Neural cell (in vitro differentiated cells): Measurements from ENCODE around the gene MYOF. TPM values are rescaled to one million over a fixed set of nuclear protein-coding genes. Genes with fewer than 3 reads are reported as not detected.

Source experiments
- H2AFZ ChIP-seq: fragments of 200-600, 300-800 bp; sonication (generic), shearing (Covaris generic); 2 replicates; pipeline ENCODE4 v1.6.0; 2014; ENCODE audit warnings: low read depth, mild to moderate bottlenecking, antibody characterized with exemption, low read length, moderate library complexity
- H3F3A ChIP-seq: fragments of 200-600 bp; shearing (Covaris generic); 2 replicates; pipeline ENCODE4 v1.6.1; 2016; ENCODE audit warnings: mild to moderate bottlenecking, moderate library complexity, mixed read lengths, antibody characterized with exemption, low read length; ENCODE audit not compliant: insufficient read depth, poor library complexity, severe bottlenecking
- H3K27ac ChIP-seq: fragments of 200-600, 300-800 bp; sonication (generic), shearing (Covaris generic); 2 replicates; pipeline ENCODE4 v1.5.1; 2014; ENCODE audit warnings: mild to moderate bottlenecking, low read length, moderate library complexity
- H3K27me3 ChIP-seq: fragments of 300-800, 200-600 bp; sonication (generic), shearing (Covaris generic); 2 replicates; pipeline ENCODE4 v1.6.0; 2014; ENCODE audit warnings: mild to moderate bottlenecking, low read depth, low read length, moderate library complexity; ENCODE audit not compliant: insufficient read depth
- H3K36me3 ChIP-seq: fragments of 300-800, 200-600 bp; sonication (generic), shearing (Covaris generic); 2 replicates; pipeline ENCODE4 v1.5.1; 2014; ENCODE audit warnings: mild to moderate bottlenecking, antibody characterized with exemption, low read length, moderate library complexity; ENCODE audit not compliant: insufficient read depth
- H3K4me2 ChIP-seq: fragments of 300-800, 200-600 bp; sonication (generic), shearing (Covaris generic); 2 replicates; pipeline ENCODE4 v1.6.0; 2014; ENCODE audit warnings: mild to moderate bottlenecking, low read length
- H3K4me3 ChIP-seq: fragments of 300-800, 200-600 bp; sonication (generic), shearing (Covaris generic); 2 replicates; pipeline ENCODE4 v1.5.1; 2014; ENCODE audit warnings: mild to moderate bottlenecking, low read length, moderate library complexity
- H3K79me2 ChIP-seq: fragments of 200-600 bp; shearing (Covaris generic); replicated peaks from 2 replicates; pipeline ENCODE4 v1.6.0; 2014; ENCODE audit warnings: mild to moderate bottlenecking, low read length, moderate library complexity; ENCODE audit not compliant: insufficient read depth
- H3K9ac ChIP-seq: fragments of 300-800, 200-600 bp; sonication (generic), shearing (Covaris generic); 2 replicates; pipeline ENCODE4 v1.6.1; 2016; ENCODE audit warnings: mild to moderate bottlenecking, low read length, mixed read lengths
- H3K9me2 ChIP-seq: fragments of 200-600 bp; shearing (Covaris generic); 2 replicates; pipeline ENCODE4 v1.6.1; 2016; ENCODE audit warnings: mild to moderate bottlenecking, low read length, mixed read lengths; ENCODE audit not compliant: insufficient read depth
- H3K9me3 ChIP-seq: fragments of 200-600, 300-800 bp; sonication (generic), shearing (Covaris generic); 2 replicates; pipeline ENCODE4 v1.6.1; 2016; ENCODE audit warnings: mild to moderate bottlenecking, mixed run types, low read length, moderate library complexity, mixed read lengths
- H4K20me1 ChIP-seq: fragments of 200-600 bp; shearing (Covaris generic); 2 replicates; pipeline ENCODE4 v1.6.1; 2016; ENCODE audit warnings: mild to moderate bottlenecking, mixed run types; ENCODE audit not compliant: insufficient read depth
- EP300 ChIP-seq: fragments of 450-650 bp; conservative IDR thresholded peaks from 2 replicates; pipeline ENCODE4 v1.6.1; 2014; ENCODE audit warnings: antibody characterized with exemption, mild to moderate bottlenecking, moderate library complexity; ENCODE audit not compliant: poor library complexity, severe bottlenecking
- EZH2 ChIP-seq: fragments of 200-600, 300-800 bp; shearing (Covaris generic), sonication (generic); IDR thresholded peaks from 2 replicates; pipeline ENCODE4 v1.6.1; 2014; ENCODE audit warnings: antibody characterized with exemption, low read length, borderline replicate concordance, mild to moderate bottlenecking; ENCODE audit not compliant: insufficient read depth, poor library complexity, severe bottlenecking
- MXI1 ChIP-seq: fragments of 450-650 bp; conservative IDR thresholded peaks from 2 replicates; pipeline ENCODE4 v1.6.1; 2014; ENCODE audit warnings: antibody characterized with exemption, mild to moderate bottlenecking; ENCODE audit not compliant: poor library complexity, severe bottlenecking
- POLR2AphosphoS5 ChIP-seq: IDR thresholded peaks from 2 replicates; pipeline ENCODE4 v1.6.1; 2012
- RAD21 ChIP-seq: fragments of 450-650 bp; conservative IDR thresholded peaks from 2 replicates; pipeline ENCODE4 v1.6.1; 2014; ENCODE audit warnings: antibody characterized with exemption, mild to moderate bottlenecking, moderate library complexity
- SMC3 ChIP-seq: fragments of 450-650 bp; conservative IDR thresholded peaks from 2 replicates; pipeline ENCODE4 v1.6.1; 2014; ENCODE audit warnings: antibody characterized with exemption, mild to moderate bottlenecking, moderate library complexity; ENCODE audit not compliant: poor library complexity
- TAF1 ChIP-seq: IDR thresholded peaks from 2 replicates; pipeline ENCODE4 v1.6.1; 2012; ENCODE audit warnings: low read depth
- polyA plus RNA-seq: library from polyadenylated mRNA; depleted of rRNA; stranded (reverse); fragments of >200 nt; gene quantifications from 2 replicates; pipeline ENCODE4 v1.2.3, GENCODE V29; 2014
- TF ChIP-seq, protein P1 (sequence below): IDR thresholded peaks from 2 replicates; pipeline ENCODE4 v1.6.1; 2012; ENCODE audit warnings: borderline replicate concordance
- TF ChIP-seq, protein P2 (sequence below): fragments of 450-650 bp; IDR thresholded peaks from 2 replicates; pipeline ENCODE4 v1.5.1; 2014; ENCODE audit warnings: antibody characterized with exemption, mild to moderate bottlenecking, moderate library complexity; ENCODE audit not compliant: poor library complexity, severe bottlenecking

Gene MYOF
- polyA plus RNA-seq, 1 donor from 2014 or later, result 0.47 TPM

DNA sequence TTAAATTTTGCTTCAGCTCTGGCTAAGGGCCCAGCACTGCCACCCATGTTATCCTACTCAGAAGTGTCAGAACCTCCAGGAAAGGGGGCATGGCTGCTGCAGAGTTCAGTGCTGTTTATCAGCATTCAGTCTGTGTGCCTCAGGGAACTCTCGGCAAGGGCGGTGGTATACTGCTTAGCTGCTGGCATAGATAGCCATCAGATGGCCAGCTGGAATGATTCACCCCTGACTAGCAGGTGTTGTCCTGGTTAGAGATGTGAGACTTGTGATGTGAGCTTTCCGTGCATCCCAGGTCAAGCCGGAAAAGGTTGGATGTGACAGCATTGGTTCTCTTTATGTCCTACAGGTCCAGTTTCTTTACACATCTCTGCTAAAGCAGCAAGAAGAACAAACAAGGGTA is 36.4 kb upstream of the MYOF start:
- Histone ChIP-seq H3K27ac (no peak overlapping the region), H3K36me3 (no peaks in the 10 kb centered on the region)
- TF ChIP-seq POLR2AphosphoS5 (no peak), MXI1 (no peak), TAF1 (no peak), EZH2 (no peak), EP300 (no peak), RAD21 (no peak), SMC3 (no peak)

DNA sequence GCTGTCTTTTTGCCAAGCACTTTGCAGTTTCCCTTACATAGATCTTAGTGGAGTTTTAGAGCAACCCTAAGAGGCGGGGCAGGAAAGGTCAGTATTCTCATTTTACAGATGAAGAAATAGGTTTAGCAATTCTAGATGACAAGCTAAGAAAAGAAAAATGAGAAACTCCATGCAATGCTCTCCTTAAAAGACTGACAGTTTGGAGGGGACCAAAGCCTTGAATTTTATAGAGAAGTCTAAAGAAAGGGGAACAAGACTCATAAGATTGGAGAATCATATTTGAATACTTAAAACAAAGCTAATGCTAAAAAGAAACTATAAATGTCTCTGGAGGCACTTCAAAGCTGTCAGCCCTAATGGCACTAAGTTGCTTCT is 33.9 kb upstream of the MYOF start:
- H3K27me3 ChIP-seq, result no peaks in the 10 kb centered on the region
- TF ChIP-seq EP300, result no peak
- TF ChIP-seq EZH2, result no peak
- TF ChIP-seq RAD21, result no peak
- TF ChIP-seq TAF1, result no peak
- no peak for TF ChIP-seq MXI1
- TF ChIP-seq, protein P1, sequence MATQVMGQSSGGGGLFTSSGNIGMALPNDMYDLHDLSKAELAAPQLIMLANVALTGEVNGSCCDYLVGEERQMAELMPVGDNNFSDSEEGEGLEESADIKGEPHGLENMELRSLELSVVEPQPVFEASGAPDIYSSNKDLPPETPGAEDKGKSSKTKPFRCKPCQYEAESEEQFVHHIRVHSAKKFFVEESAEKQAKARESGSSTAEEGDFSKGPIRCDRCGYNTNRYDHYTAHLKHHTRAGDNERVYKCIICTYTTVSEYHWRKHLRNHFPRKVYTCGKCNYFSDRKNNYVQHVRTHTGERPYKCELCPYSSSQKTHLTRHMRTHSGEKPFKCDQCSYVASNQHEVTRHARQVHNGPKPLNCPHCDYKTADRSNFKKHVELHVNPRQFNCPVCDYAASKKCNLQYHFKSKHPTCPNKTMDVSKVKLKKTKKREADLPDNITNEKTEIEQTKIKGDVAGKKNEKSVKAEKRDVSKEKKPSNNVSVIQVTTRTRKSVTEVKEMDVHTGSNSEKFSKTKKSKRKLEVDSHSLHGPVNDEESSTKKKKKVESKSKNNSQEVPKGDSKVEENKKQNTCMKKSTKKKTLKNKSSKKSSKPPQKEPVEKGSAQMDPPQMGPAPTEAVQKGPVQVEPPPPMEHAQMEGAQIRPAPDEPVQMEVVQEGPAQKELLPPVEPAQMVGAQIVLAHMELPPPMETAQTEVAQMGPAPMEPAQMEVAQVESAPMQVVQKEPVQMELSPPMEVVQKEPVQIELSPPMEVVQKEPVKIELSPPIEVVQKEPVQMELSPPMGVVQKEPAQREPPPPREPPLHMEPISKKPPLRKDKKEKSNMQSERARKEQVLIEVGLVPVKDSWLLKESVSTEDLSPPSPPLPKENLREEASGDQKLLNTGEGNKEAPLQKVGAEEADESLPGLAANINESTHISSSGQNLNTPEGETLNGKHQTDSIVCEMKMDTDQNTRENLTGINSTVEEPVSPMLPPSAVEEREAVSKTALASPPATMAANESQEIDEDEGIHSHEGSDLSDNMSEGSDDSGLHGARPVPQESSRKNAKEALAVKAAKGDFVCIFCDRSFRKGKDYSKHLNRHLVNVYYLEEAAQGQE, result no peak
- no peaks in the 10 kb centered on the region for H3K79me2 ChIP-seq
- no peaks in the 10 kb centered on the region for H3F3A ChIP-seq
- H2AFZ ChIP-seq, result no peak overlapping the region
- no peaks in the 10 kb centered on the region for H3K9me2 ChIP-seq
- H3K27ac ChIP-seq, result no peak overlapping the region
- no peaks in the 10 kb centered on the region for H4K20me1 ChIP-seq
- no peak overlapping the region for H3K4me3 ChIP-seq
- no peaks in the 10 kb centered on the region for H3K36me3 ChIP-seq
- no peak overlapping the region for H3K4me2 ChIP-seq
- no peaks in the 10 kb centered on the region for H3K9me3 ChIP-seq
- no peak overlapping the region for H3K9ac ChIP-seq

More for the DNA sequence above, 36.4 kb upstream of the MYOF start:
- Histone ChIP-seq H2AFZ (no peak overlapping the region), H4K20me1 (no peaks in the 10 kb centered on the region), H3K9me2 (no peaks in the 10 kb centered on the region), H3F3A (no peaks in the 10 kb centered on the region), H3K9ac (no peak overlapping the region), H3K4me3 (no peak overlapping the region), H3K9me3 (no peaks in the 10 kb centered on the region), H3K27me3 (no peaks in the 10 kb centered on the region), H3K79me2 (no peaks in the 10 kb centered on the region), H3K4me2 (no peak overlapping the region)

DNA sequence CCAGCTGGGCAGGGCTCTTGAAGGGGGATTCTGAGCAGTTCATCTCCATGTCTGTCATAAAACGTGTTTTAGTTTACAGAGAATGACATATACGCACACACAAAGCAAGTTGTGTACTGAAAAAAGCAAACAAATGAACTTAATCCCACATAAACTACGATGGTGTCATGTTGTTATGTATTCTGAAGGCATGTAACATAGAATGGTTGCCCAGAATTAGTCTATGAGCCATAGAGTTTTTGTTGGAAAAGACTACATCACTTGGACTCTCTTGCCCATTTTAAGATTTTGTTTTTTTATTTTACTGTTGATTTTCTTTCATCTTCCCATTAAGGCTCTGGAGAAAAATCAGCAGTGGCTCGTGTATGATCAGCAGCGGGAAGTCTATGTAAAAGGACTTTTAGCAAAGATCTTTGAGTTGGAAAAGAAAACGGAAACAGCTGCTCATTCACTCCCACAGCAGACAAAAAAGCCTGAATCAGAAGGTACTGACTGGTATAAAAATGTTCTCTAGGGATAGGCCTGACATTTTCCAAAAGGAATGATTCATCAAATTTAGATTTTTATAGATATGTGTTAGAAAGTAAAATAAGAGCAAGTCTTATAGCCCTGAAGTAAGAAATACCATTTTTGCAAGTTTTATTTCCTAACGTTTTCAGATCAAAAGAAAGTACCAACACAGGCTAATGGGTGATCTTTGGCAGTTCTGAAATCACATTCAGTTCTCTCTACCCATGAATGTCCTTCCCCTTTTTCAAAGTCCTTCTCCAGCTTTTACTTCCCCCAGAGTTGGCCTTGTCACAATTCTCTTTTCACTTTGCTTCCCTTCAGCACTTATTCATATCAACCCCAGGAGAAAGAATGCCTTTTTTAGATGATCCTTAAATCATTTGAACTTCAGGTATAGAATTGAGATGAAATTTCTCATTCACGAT is 33.2 kb upstream of the MYOF start:
- no peaks in the 10 kb centered on the region for H3K27me3 ChIP-seq
- H3K36me3 ChIP-seq, result no peaks in the 10 kb centered on the region
- no peaks in the 10 kb centered on the region for H3K9me3 ChIP-seq
- H3F3A ChIP-seq, result no peaks in the 10 kb centered on the region
- H3K9me2 ChIP-seq, result no peaks in the 10 kb centered on the region
- no peak overlapping the region for H3K9ac ChIP-seq
- no peaks in the 10 kb centered on the region for H4K20me1 ChIP-seq
- H2AFZ ChIP-seq, result no peak overlapping the region
- TF ChIP-seq EZH2 (no peak), MXI1 (no peak), SMC3 (no peak), EP300 (no peak), POLR2AphosphoS5 (no peak), TAF1 (no peak), RAD21 (no peak)
- TF ChIP-seq, protein P1, result no peak
- TF ChIP-seq, protein P2, sequence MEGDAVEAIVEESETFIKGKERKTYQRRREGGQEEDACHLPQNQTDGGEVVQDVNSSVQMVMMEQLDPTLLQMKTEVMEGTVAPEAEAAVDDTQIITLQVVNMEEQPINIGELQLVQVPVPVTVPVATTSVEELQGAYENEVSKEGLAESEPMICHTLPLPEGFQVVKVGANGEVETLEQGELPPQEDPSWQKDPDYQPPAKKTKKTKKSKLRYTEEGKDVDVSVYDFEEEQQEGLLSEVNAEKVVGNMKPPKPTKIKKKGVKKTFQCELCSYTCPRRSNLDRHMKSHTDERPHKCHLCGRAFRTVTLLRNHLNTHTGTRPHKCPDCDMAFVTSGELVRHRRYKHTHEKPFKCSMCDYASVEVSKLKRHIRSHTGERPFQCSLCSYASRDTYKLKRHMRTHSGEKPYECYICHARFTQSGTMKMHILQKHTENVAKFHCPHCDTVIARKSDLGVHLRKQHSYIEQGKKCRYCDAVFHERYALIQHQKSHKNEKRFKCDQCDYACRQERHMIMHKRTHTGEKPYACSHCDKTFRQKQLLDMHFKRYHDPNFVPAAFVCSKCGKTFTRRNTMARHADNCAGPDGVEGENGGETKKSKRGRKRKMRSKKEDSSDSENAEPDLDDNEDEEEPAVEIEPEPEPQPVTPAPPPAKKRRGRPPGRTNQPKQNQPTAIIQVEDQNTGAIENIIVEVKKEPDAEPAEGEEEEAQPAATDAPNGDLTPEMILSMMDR, result no peak
- H3K79me2 ChIP-seq, result no peaks in the 10 kb centered on the region
- no peak overlapping the region for H3K27ac ChIP-seq
- no peak overlapping the region for H3K4me2 ChIP-seq
- no peak overlapping the region for H3K4me3 ChIP-seq
